ENCODE data around the gene KCTD5.

KCTD5 gene

GRCh38 chr16:2734844-2735515, 52.7 kb downstream of the KCTD5 start:
- Histone ChIP-seq H3K9me3 (ENCODE audit: severe bottlenecking) (no peaks in the 10 kb centered on the region), H3K36me3 (no peaks in the 10 kb centered on the region), H3K27me3 (ENCODE audit: insufficient read depth, low read depth, severe bottlenecking) (no peaks in the 10 kb centered on the region), H3K27ac (no peak overlapping the region), H3K4me3 (ENCODE audit: low read depth, low read length) (no peak overlapping the region)
- no peak for DNase-seq
- TF ChIP-seq CTCF (IDR thresholded peaks at IDR 0.05; ENCODE audit: low read depth, low read length): no peak

DNA sequence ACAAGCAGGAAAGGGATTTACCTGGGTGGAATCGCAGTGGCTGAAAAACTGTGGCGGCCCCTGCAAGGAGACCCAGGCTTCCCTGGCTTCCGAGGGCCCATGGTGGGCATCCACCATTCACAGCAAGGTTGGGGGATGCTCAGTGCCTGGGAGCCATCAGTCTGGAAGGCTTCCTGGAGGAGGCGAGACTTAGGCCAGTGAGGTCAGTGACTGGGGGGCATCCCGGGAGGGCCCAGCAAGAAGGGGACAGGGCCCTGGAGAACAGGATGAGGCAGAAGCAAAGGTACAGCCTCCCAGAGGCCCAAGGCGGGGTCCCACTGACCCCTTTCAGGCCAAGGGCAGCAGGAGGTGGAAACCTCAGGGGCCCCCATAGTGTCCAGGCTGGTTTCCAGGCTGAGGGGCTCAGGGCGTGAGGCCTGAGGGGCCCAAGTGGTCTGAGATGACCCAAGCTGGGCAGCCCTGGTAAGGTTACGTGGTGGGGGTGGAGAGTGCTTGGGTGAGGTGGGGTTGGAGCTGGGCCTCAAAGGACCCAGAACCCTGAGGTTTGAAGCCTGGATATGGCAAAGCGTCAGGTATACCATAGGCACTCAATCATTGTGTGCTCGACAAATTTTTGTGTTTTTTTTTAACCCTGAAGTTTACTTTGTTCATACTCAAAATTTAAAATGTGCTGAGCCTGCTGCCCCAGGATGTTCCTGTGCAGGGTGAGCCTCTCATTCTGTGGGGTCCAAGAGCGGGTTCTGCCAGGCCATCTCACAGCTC, 54.3 kb downstream of the KCTD5 start:
- Histone ChIP-seq H3K27me3 (ENCODE audit: insufficient read depth, low read depth, severe bottlenecking) (no peaks in the 10 kb centered on the region), H3K9me3 (ENCODE audit: severe bottlenecking) (no peaks in the 10 kb centered on the region), H3K36me3 (no peaks in the 10 kb centered on the region), H3K27ac (no peak overlapping the region), H3K4me3 (ENCODE audit: low read depth, low read length) (no peak overlapping the region)
- no peak for TF ChIP-seq CTCF (IDR thresholded peaks at IDR 0.05; ENCODE audit: low read depth, low read length)
- no peak for DNase-seq

DNA sequence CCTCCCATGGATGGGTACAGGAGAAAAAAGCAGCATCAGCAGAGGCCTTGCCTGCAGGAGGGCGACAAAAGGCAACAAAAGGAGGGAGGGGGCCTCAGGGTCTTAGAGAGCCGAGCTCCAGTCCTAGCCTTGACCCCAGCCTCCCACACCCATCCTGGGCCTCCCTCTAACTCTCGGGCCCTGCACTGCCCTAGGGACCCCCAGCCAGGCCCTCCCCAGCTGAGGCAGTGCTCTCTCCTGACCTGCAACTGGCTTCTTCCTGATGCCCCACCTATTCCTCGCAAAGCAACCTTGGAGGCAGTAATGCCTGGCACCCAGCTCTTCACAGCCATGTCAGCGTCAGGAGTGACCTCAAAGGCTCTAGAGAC, 54.9 kb downstream of the KCTD5 start:
- H3K27ac ChIP-seq: no peak overlapping the region
- no peaks in the 10 kb centered on the region for H3K27me3 ChIP-seq (ENCODE audit: insufficient read depth, low read depth, severe bottlenecking)
- no peak for DNase-seq
- no peaks in the 10 kb centered on the region for H3K36me3 ChIP-seq
- TF ChIP-seq CTCF (IDR thresholded peaks at IDR 0.05; ENCODE audit: low read depth, low read length): no peak
- H3K4me3 ChIP-seq (ENCODE audit: low read depth, low read length): no peak overlapping the region
- no peaks in the 10 kb centered on the region for H3K9me3 ChIP-seq (ENCODE audit: severe bottlenecking)

DNA sequence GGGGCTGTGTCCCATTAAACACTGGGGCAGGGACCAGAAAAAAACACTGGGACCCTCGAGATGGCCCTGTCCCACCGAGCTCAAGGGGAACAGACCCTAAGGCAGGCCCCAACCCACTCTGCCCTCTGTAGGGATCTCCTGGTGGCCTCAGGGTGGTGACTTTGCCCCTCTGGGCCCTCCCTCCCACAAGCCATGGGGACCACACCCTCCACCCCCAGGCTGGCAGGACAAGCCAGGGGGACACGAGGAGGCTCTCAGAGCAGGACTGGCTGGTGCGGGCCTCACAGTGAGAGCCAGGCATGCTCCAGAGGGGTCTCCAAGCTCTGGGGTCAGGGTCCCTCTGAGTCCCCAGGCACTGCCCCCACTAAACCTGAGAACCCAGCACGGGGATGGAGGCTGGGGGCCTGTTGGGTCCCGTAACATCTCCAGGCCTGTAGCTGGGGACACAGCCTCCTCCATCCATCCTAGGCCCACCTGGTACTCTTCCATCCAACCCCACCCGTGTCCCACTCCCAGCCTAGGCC, 55.6 kb downstream of the KCTD5 start:
- DNase-seq: no peak
- Histone ChIP-seq H3K36me3 (no peaks in the 10 kb centered on the region), H3K4me3 (ENCODE audit: low read depth, low read length) (no peak overlapping the region), H3K27me3 (ENCODE audit: insufficient read depth, low read depth, severe bottlenecking) (no peaks in the 10 kb centered on the region), H3K27ac (no peak overlapping the region), H3K9me3 (ENCODE audit: severe bottlenecking) (no peaks in the 10 kb centered on the region)
- TF ChIP-seq CTCF (IDR thresholded peaks at IDR 0.05; ENCODE audit: low read depth, low read length): no peak

DNA sequence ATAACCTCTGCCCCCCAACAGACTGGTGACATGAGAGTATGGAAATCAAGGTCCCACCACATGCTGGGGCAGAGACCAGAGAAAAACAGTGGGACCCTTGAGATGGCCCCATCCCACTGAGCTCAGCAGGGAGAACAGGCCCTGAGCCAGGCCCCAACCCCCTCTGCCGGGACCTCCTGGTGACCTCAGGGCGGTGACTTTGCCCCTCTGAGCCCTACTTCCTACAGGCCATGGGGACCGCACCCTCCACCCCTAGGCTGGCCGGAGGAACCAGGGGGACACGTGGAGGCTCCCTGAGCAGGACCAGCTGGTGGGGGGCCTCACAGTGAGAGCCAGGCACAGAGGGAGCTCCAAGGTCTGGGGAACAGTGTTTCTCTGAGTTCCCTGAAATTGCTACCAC, 56.3 kb downstream of the KCTD5 start:
- no peak overlapping the region for H3K4me3 ChIP-seq (ENCODE audit: low read depth, low read length)
- DNase-seq: no peak
- no peaks in the 10 kb centered on the region for H3K27me3 ChIP-seq (ENCODE audit: insufficient read depth, low read depth, severe bottlenecking)
- H3K27ac ChIP-seq: no peak overlapping the region
- no peak for TF ChIP-seq CTCF (IDR thresholded peaks at IDR 0.05; ENCODE audit: low read depth, low read length)
- H3K36me3 ChIP-seq: no peaks in the 10 kb centered on the region
- no peaks in the 10 kb centered on the region for H3K9me3 ChIP-seq (ENCODE audit: severe bottlenecking)
